Liver (tissue), 9 donors: ENCODE measurements around the gene NPNT. TPM values are rescaled to one million over a fixed set of nuclear protein-coding genes. Genes with fewer than 3 reads are reported as not detected.

Source experiments
- DNase-seq: peaks from one replicate; pipeline ENCODE4 v3.0.0-alpha.2; 2017; ENCODE audit warnings: low spot score
- H3K27ac ChIP-seq, 2 donors: one replicate each; pipeline ENCODE4 v1.7.0; 2013; ENCODE audit warnings: inconsistent platforms in 2 of 2, low read length in 2 of 2, control low read depth in 1 of 2, low read depth in 1 of 2, mild to moderate bottlenecking in 1 of 2
- H3K27me3 ChIP-seq, 4 donors: one replicate each; pipeline versions ENCODE4 v1.6.1 to v1.7.0; 2013; ENCODE audit warnings: low read length in 3 of 4, inconsistent platforms in 1 of 4, mild to moderate bottlenecking in 1 of 4, moderate library complexity in 1 of 4; ENCODE audit not compliant: control insufficient read depth in 4 of 4, insufficient read depth in 4 of 4
- H3K36me3 ChIP-seq, 4 donors: one replicate each; pipeline versions ENCODE4 v1.6.1 to v1.7.0; 2013; ENCODE audit warnings: low read length in 3 of 4, mild to moderate bottlenecking in 3 of 4, low read depth in 1 of 4, moderate library complexity in 1 of 4; ENCODE audit not compliant: control insufficient read depth in 4 of 4, insufficient read depth in 3 of 4
- H3K4me1 ChIP-seq, 4 donors: one replicate each; pipeline versions ENCODE4 v1.6.1 to v1.7.0; 2013; ENCODE audit warnings: low read length in 3 of 4, mild to moderate bottlenecking in 3 of 4, moderate library complexity in 1 of 4; ENCODE audit not compliant: control insufficient read depth in 4 of 4, insufficient read depth in 4 of 4
- H3K4me3 ChIP-seq, 3 donors: one replicate each; pipeline versions ENCODE4 v1.6.1 to v1.7.0; 2013; ENCODE audit warnings: low read length in 3 of 3, control low read depth in 1 of 3, low read depth in 1 of 3, mild to moderate bottlenecking in 1 of 3
- H3K9ac ChIP-seq, 2 donors: one replicate each; pipeline ENCODE4 v1.7.0; 2013; ENCODE audit warnings: low read length in 2 of 2, mild to moderate bottlenecking in 2 of 2, moderate library complexity in 2 of 2, control low read depth in 1 of 2, low read depth in 1 of 2
- H3K9me3 ChIP-seq, 4 donors: one replicate each; pipeline versions ENCODE4 v1.6.1 to v1.7.0; 2013; ENCODE audit warnings: low read length in 3 of 4; ENCODE audit not compliant: control insufficient read depth in 4 of 4
- FOXA2 ChIP-seq: IDR thresholded peaks from 2 replicates; pipeline ENCODE4 v1.6.1; 2016; ENCODE audit warnings: antibody characterized with exemption
- GABPA ChIP-seq, 2 donors: IDR thresholded peaks in 1 of 2; conservative IDR thresholded peaks in 1 of 2; 2 replicates each; pipeline ENCODE4 v1.6.1; 2016; ENCODE audit warnings: antibody characterized with exemption in 2 of 2, mild to moderate bottlenecking in 1 of 2, moderate library complexity in 1 of 2
- HNF4A ChIP-seq, 2 donors: conservative IDR thresholded peaks; 2 replicates each; pipeline ENCODE4 v1.6.1; 2016; ENCODE audit warnings: antibody characterized with exemption in 2 of 2, mild to moderate bottlenecking in 2 of 2
- HNF4G ChIP-seq: IDR thresholded peaks from 2 replicates; pipeline ENCODE4 v1.6.1; 2016; ENCODE audit warnings: antibody characterized with exemption
- JUND ChIP-seq, 2 donors: IDR thresholded peaks; 2 replicates each; pipeline ENCODE4 v1.6.1; 2016; ENCODE audit warnings: antibody characterized with exemption in 2 of 2
- MAX ChIP-seq: IDR thresholded peaks from 2 replicates; pipeline ENCODE4 v1.6.1; 2016; ENCODE audit warnings: antibody characterized with exemption
- RAD21 ChIP-seq, 2 donors: IDR thresholded peaks; 2 replicates each; pipeline ENCODE4 v1.6.1; 2016; ENCODE audit warnings: antibody characterized with exemption in 2 of 2, mild to moderate bottlenecking in 2 of 2
- REST ChIP-seq: IDR thresholded peaks from 2 replicates; pipeline ENCODE4 v1.6.1; 2016; ENCODE audit warnings: antibody characterized with exemption, mild to moderate bottlenecking
- SP1 ChIP-seq: IDR thresholded peaks from 2 replicates; pipeline ENCODE4 v1.6.1; 2018; ENCODE audit warnings: antibody characterized with exemption, mild to moderate bottlenecking
- TAF1 ChIP-seq: conservative IDR thresholded peaks from 2 replicates; pipeline ENCODE4 v1.6.1; 2016; ENCODE audit warnings: antibody characterized with exemption, mild to moderate bottlenecking
- YY1 ChIP-seq: IDR thresholded peaks from 2 replicates; pipeline ENCODE4 v1.6.1; 2016; ENCODE audit warnings: antibody characterized with exemption, mild to moderate bottlenecking
- ZBTB33 ChIP-seq: IDR thresholded peaks from 2 replicates; pipeline ENCODE4 v1.6.1; 2016; ENCODE audit warnings: antibody characterized with exemption
- WGBS: extraction: QIAGEN DNeasy Blood & Tissue Kit; methylation state at CpG from one replicate; pipeline ENCODE4 v1.1.7; 2013; 5-methylcytosine and 5-hydroxymethylcytosine counted together
- polyA plus RNA-seq, 2 donors: library from polyadenylated mRNA; stranded (reverse) in 1 of 2; unstranded in 1 of 2; fragments of 200-250 nt in 1 of 2; fragments of >200 nt in 1 of 2; fragmentation: Nextera tagmentation in 1 of 2; extraction: Ambion mirVana in 1 of 2; gene quantifications; one replicate each; pipeline versions ENCODE4 v1.2.1 to v1.2.3, GENCODE V29; 2013 to 2015
- total RNA-seq, 2 donors: library from RNA; depleted of rRNA; stranded (reverse); fragments of >200 nt; gene quantifications; one replicate each; pipeline ENCODE4 v1.2.3, GENCODE V29; 2014
- donor health status: healthy.
- donor health status: healthy.
- donor health status: healthy.
- donor health status: healthy.
- donor health status: healthy.

The NPNT gene
- total and polyA plus RNA-seq, 4 donors, result 1.3 to 4.4 (median 2.0) TPM

GRCh38 chr4:106010761-106011160, 115.5 kb downstream of the NPNT start:
- Histone ChIP-seq H3K9ac (no peak overlapping the region), H3K27ac (no peak overlapping the region), H3K4me1 (no peaks in the 10 kb centered on the region), H3K9me3 (peaks cover 2 to 8% (median 5%) of the 10 kb centered on the region in 4 donors), H3K36me3 (no peaks in the 10 kb centered on the region), H3K27me3 (no peaks in the 10 kb centered on the region), H3K4me3 (no peak overlapping the region)
- DNase-seq, result no peak
- 86% methylated on average over 2 of the region's 2 CpGs for WGBS
- TF ChIP-seq SP1 (no peak), ZBTB33 (no peak), HNF4A (conservative IDR thresholded peaks at IDR 0.05) (no peak), MAX (no peak), YY1 (no peak), FOXA2 (no peak), TAF1 (no peak), RAD21 (IDR thresholded peaks at IDR 0.05) (no peak), JUND (IDR thresholded peaks at IDR 0.05) (no peak), GABPA (IDR thresholded peaks at IDR 0.05 in 1 of 2, conservative IDR thresholded peaks at IDR 0.05 in 1 of 2) (no peak), REST (no peak)

GRCh38 chr4:106011387-106011786, 116.1 kb downstream of the NPNT start:
- TF ChIP-seq ZBTB33 (no peak), HNF4G (no peak), TAF1 (no peak), REST (no peak)
- Histone ChIP-seq H3K9ac (no peak overlapping the region), H3K27ac (no peak overlapping the region), H3K4me3 (no peak overlapping the region), H3K36me3 (no peaks in the 10 kb centered on the region), H3K4me1 (no peaks in the 10 kb centered on the region), H3K27me3 (no peaks in the 10 kb centered on the region), H3K9me3 (peaks cover 2 to 11% (median 5%) of the 10 kb centered on the region in 4 donors)
- 98% methylated on average over 1 of the region's 1 CpG for WGBS
- no peak for DNase-seq
